ENCODE measurements around the gene TSPAN31. TPM values are rescaled to one million over a fixed set of nuclear protein-coding genes. Genes with fewer than 3 reads are reported as not detected.

The TSPAN31 gene
- polyA plus RNA-seq, 1 donor (not counting 4 experiments of a cell fraction or from before 2014, with no cell fraction given): 47.7 TPM

DNA sequence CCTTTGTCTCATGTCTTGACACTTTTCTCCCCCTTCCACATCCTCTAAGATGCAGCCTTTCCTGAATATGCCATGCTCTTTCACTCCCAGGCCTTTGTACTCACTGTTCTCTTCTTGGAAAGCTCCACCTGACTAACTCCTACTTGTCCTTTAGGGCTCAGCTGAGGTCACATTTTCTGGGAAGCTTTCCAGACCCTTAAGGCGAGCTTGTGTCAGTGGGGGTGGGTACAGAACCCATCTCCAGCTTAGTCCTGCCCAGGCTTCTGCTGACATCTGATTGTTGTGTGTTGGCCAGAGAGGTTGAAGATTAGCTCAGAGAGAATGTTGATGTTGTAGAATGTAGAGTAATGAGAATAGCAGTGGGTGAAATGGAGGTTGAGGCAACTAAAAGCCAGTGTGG lies 34.9 kb downstream of the TSPAN31 start:
- Histone ChIP-seq H3K4me3 (ENCODE audit: control insufficient read depth in 2 of 3, extremely low read depth in 1 of 3, insufficient read depth in 2 of 3, low read depth in 1 of 3, low read length in 3 of 3) (no peak overlapping the region), H3K4me1 (ENCODE audit: control insufficient read depth, extremely low read depth, insufficient read depth, low read length) (peaks cover 8% of the 10 kb centered on the region), H3K9me3 (ENCODE audit: control insufficient read depth, low read depth, low read length) (no peaks in the 10 kb centered on the region), H3K36me3 (ENCODE audit: control insufficient read depth in 2 of 2, extremely low read depth in 1 of 2, insufficient read depth in 2 of 2, low read length in 2 of 2) (peaks cover 5 to 11% of the 10 kb centered on the region in 2 experiments), H3K9ac (ENCODE audit: control insufficient read depth, extremely low read depth, insufficient read depth, low read length) (no peak overlapping the region), H3K27ac (ENCODE audit: control insufficient read depth, insufficient read depth, low read length) (no peak overlapping the region), H2AFZ (ENCODE audit: control insufficient read depth, low read length) (no peak overlapping the region), H3K4me2 (ENCODE audit: control insufficient read depth, extremely low read depth, insufficient read depth, low read depth, low read length) (no peak overlapping the region), H3K9me1 (ENCODE audit: control insufficient read depth, extremely low read depth, insufficient read depth, low read length) (no peaks in the 10 kb centered on the region), H3K79me2 (ENCODE audit: control insufficient read depth, insufficient read depth, low read length) (peaks cover 16% of the 10 kb centered on the region), H3K27me3 (ENCODE audit: control insufficient read depth, extremely low read depth, insufficient read depth, low read length) (no peaks in the 10 kb centered on the region), H4K20me1 (ENCODE audit: control insufficient read depth, extremely low read depth, insufficient read depth, low read length) (no peaks in the 10 kb centered on the region)
- DNase-seq (ENCODE audit: low read depth, low spot score) (no peak), FAIRE-seq (no peak)
- dilution Hi-C loops (cut with MboI; ENCODE audit: extremely low pct_ligation_motif_present, low sequenced_read_pairs): no loop called here
- no peak for TF ChIP-seq EZH2 (IDR thresholded peaks at IDR 0.05; ENCODE audit: low read length)
- no peak for TF ChIP-seq CTCF (optimal IDR thresholded peaks at IDR 0.05 in 1 of 3, IDR thresholded peaks at IDR 0.05 in 1 of 3, conservative IDR thresholded peaks at IDR 0.05 in 1 of 3; ENCODE audit: extremely low read depth in 1 of 3, insufficient read depth in 2 of 3, low read length in 3 of 3)

- Histone ChIP-seq H3K9me3 (ENCODE audit: control insufficient read depth, low read depth, low read length) (no peaks in the 10 kb centered on the region), H3K27ac (ENCODE audit: control insufficient read depth, insufficient read depth, low read length) (no peak overlapping the region), H3K27me3 (ENCODE audit: control insufficient read depth, extremely low read depth, insufficient read depth, low read length) (no peaks in the 10 kb centered on the region), H3K36me3 (ENCODE audit: control insufficient read depth in 2 of 2, extremely low read depth in 1 of 2, insufficient read depth in 2 of 2, low read length in 2 of 2) (peaks cover 3 to 11% of the 10 kb centered on the region in 2 experiments), H4K20me1 (ENCODE audit: control insufficient read depth, extremely low read depth, insufficient read depth, low read length) (no peaks in the 10 kb centered on the region), H3K9ac (ENCODE audit: control insufficient read depth, extremely low read depth, insufficient read depth, low read length) (no peak overlapping the region), H3K4me3 (ENCODE audit: control insufficient read depth in 2 of 3, extremely low read depth in 1 of 3, insufficient read depth in 2 of 3, low read depth in 1 of 3, low read length in 3 of 3) (no peak overlapping the region), H3K4me2 (ENCODE audit: control insufficient read depth, extremely low read depth, insufficient read depth, low read depth, low read length) (no peak overlapping the region), H3K4me1 (ENCODE audit: control insufficient read depth, extremely low read depth, insufficient read depth, low read length) (peaks cover 8% of the 10 kb centered on the region), H3K9me1 (ENCODE audit: control insufficient read depth, extremely low read depth, insufficient read depth, low read length) (no peaks in the 10 kb centered on the region), H2AFZ (ENCODE audit: control insufficient read depth, low read length) (no peak overlapping the region), H3K79me2 (ENCODE audit: control insufficient read depth, insufficient read depth, low read length) (peaks cover 16% of the 10 kb centered on the region)
- FAIRE-seq: no peak
- TF ChIP-seq EZH2 (IDR thresholded peaks at IDR 0.05; ENCODE audit: low read length): no peak
- dilution Hi-C loops (cut with MboI; ENCODE audit: extremely low pct_ligation_motif_present, low sequenced_read_pairs): no loop called here
- no peak for DNase-seq (ENCODE audit: low read depth, low spot score)
Observed at GRCh38 chr12:57780284-57780897, 35.6 kb downstream of the TSPAN31 start.

GRCh38 chr12:57781244-57781643 lies 36.4 kb downstream of the TSPAN31 start:
- DNase-seq (ENCODE audit: low read depth, low spot score) (no peak), FAIRE-seq (no peak)
- Histone ChIP-seq H3K79me2 (ENCODE audit: control insufficient read depth, insufficient read depth, low read length) (peaks cover 16% of the 10 kb centered on the region), H4K20me1 (ENCODE audit: control insufficient read depth, extremely low read depth, insufficient read depth, low read length) (no peaks in the 10 kb centered on the region), H3K4me1 (ENCODE audit: control insufficient read depth, extremely low read depth, insufficient read depth, low read length) (peaks cover 8% of the 10 kb centered on the region), H3K9me3 (ENCODE audit: control insufficient read depth, low read depth, low read length) (no peaks in the 10 kb centered on the region), H2AFZ (ENCODE audit: control insufficient read depth, low read length) (no peak overlapping the region), H3K4me3 (ENCODE audit: control insufficient read depth in 2 of 3, extremely low read depth in 1 of 3, insufficient read depth in 2 of 3, low read depth in 1 of 3, low read length in 3 of 3) (no peak overlapping the region), H3K9me1 (ENCODE audit: control insufficient read depth, extremely low read depth, insufficient read depth, low read length) (no peaks in the 10 kb centered on the region), H3K36me3 (ENCODE audit: control insufficient read depth in 2 of 2, extremely low read depth in 1 of 2, insufficient read depth in 2 of 2, low read length in 2 of 2) (peaks cover 2 to 8% of the 10 kb centered on the region in 2 experiments), H3K27ac (ENCODE audit: control insufficient read depth, insufficient read depth, low read length) (no peak overlapping the region), H3K9ac (ENCODE audit: control insufficient read depth, extremely low read depth, insufficient read depth, low read length) (no peak overlapping the region), H3K27me3 (ENCODE audit: control insufficient read depth, extremely low read depth, insufficient read depth, low read length) (no peaks in the 10 kb centered on the region), H3K4me2 (ENCODE audit: control insufficient read depth, extremely low read depth, insufficient read depth, low read depth, low read length) (no peak overlapping the region)
- dilution Hi-C loops (cut with MboI; ENCODE audit: extremely low pct_ligation_motif_present, low sequenced_read_pairs): no loop called here
- TF ChIP-seq EZH2 (IDR thresholded peaks at IDR 0.05; ENCODE audit: low read length): no peak
- no peak for TF ChIP-seq CTCF (optimal IDR thresholded peaks at IDR 0.05 in 1 of 3, IDR thresholded peaks at IDR 0.05 in 1 of 3, conservative IDR thresholded peaks at IDR 0.05 in 1 of 3; ENCODE audit: extremely low read depth in 1 of 3, insufficient read depth in 2 of 3, low read length in 3 of 3)

Measured in keratinocyte (primary cell).